Right renal pelvis (tissue), 4 donors: ENCODE measurements around the gene SLX4IP. TPM values are rescaled to one million over a fixed set of nuclear protein-coding genes. Genes with fewer than 3 reads are reported as not detected.
"Not testable (repeated sequence)": the region's sequence is repeated elsewhere in the genome, so short reads cannot be mapped to it uniquely, and the experiment has no call there.

Experiments used
- DNase-seq, 4 donors: peaks; one replicate each; pipeline ENCODE4 v3.0.0-alpha.2; 2013; ENCODE audit warnings: low read depth in 4 of 4, low spot score in 3 of 4, missing footprints in 1 of 4
- polyA plus RNA-seq, 4 donors: library from polyadenylated mRNA; unstranded; fragments of 120-200 nt; gene quantifications; one replicate each; pipeline ENCODE4 v1.2.1, GENCODE V29; 2013; ENCODE audit not compliant: insufficient read length in 4 of 4

The SLX4IP gene
- polyA plus RNA-seq, 4 donors: 6.8 to 9.5 (median 7.2) TPM

DNA sequence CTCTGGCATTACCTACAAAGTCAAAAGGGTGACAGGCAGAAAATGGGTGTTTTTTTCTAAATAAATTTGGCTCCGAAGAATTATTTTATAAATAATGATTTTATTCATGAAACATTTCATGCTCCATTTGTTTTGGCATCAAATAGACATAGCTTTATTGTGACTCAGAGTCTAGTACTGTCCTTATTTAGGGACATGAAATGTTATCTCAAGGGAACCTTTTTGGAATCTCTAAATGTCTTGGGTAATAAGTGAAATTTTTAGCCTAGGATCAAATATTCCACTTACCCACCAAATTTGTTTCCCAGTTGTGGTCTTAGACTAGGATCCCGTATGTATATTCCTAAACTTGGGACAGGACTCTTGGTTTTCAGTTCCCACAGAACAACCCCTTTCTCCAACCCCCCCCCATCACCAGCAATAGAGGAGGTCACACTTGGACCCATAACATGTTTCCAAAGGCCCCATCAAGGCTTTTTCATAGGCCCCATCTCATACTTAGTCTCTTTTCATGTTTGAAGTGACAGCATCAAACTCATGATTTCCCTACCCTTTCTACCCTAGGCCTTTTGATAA lies 156.9 kb downstream of the SLX4IP start:
- DNase-seq: no peak

GRCh38 chr20:10594296-10594868 lies 159.3 kb downstream of the SLX4IP start:
- DNase-seq: no peak

- no peak for DNase-seq
These were observed 160.2 kb downstream of the SLX4IP start for GRCh38 chr20:10595266-10595665.

DNA sequence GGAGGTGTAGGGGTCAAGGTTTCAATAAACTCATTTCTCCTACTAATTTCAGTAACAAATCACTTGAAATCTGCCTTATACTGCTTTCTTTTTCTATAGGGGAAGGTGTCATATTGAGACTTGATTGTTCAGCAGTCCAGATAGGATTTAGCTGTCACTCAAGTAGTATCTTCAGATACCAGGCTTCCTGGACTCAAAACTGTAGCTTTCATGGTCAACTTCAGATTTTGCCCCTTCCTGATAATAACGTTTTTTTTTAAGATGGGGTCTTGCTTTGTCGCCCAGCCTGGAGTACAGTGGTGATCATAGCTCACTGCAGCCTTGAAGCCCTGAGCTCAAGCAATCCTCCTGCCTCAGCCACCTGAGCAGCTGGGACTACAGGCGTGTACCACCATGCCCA lies 160.9 kb downstream of the SLX4IP start:
- no peak for DNase-seq

DNA sequence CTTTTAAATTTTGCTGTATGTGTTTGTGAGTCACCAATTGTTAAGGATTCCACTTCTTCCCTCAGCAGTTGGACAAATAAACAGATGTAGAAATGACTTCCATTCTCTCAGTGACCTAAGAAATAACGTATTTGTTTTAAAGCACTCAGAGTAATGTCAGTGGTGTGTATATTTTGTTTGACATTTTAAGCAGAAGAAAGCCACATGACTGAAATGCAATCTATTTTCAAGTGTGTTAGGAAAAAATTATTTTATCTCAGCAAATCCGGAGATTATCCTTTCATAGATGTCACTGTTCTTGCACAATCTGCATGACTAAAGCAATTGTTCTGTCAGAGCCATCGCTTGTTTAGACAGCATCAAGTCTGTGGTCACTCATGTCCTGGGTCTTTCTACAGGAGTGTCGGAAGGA lies 161.6 kb downstream of the SLX4IP start:
- DNase-seq: no peak

DNA sequence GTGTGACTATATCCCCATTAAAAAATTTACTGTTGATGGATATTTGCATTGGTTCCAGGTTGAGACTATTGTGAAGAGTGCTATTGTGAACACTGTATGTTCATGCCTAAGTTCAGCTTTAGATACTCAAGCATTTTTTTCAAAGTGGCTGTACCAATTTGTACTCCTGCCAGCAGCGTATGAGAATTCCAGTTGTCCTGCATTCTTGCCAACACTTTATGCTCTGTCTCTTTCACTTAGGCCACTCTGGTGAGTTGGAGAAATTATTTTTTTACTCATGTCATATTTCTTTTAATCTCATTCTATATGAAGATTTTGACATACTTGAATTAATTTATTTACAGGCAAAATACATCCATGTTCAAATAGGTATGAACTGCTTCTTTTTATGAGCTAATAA lies 162.5 kb downstream of the SLX4IP start:
- DNase-seq: no peak

GRCh38 chr20:10602221-10602871 lies 167.2 kb downstream of the SLX4IP start:
- no peak for DNase-seq

GRCh38 chr20:10603378-10603777 lies 168.3 kb downstream of the SLX4IP start:
- DNase-seq: no peak

DNA sequence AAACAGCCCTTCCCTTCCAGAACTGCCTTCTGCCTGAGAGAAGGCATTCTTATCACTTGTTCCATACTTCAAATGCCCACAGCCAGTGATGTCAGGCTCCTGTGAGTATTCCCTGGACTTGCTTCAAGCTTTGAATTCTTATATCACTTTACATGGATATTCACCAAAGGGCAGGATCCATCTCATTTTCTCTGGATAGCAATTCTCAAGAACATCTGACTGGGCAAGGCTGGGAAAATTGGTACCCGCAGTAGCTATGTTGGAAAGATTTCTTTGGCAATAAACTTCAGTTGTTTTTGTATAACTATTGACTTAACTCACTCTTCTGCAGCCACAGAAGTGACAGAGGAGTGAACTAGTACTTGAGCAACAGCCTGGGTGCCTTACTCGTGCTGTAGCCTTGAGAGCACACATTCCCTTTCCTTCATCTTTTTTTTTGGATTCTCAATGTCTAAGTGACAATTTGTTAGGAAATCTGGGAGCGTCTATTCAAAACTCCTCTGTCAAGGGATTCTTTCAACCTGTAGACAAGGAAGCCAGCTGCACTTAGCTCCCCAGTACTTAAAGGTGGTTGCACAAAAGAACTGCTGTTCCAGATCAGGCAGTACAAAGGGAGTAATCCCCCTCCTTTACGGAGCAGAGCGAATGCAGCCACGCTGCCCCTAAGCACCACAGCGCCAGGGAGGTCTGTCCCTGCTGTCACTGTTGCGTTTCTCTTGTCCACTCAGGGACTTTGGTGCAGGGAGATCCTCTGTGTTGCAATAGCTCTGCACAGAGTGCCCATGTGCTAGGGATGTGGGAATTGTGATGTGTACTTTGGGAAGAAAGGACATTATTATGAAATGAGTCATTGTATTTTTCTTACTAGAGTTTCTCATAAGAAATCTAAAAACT lies 169.1 kb downstream of the SLX4IP start:
- no peak for DNase-seq

- DNase-seq: no peak
These were observed 169.8 kb downstream of the SLX4IP start for GRCh38 chr20:10604865-10605440.

GRCh38 chr20:10605547-10606195 lies 170.6 kb downstream of the SLX4IP start:
- DNase-seq: no peak

DNA sequence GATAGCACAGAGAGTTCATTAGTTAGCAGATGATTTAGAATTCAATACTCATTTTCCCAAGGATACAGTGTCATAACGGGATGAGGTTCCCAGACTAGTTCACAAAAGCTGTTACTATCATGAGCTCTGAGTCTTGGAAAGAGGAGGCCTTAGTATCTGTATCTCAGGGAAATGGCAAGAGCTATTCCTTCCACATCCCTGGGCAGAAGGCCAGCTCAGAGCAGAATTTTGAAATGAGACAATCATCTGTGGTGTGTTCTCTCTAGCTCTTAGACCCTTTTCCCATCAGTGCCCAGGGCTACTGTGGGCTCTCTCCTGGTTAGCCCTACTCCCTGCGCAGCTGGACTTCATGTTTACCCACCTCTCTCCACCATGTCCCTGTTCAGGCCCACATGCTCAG lies 174.2 kb downstream of the SLX4IP start:
- no peak for DNase-seq

DNA sequence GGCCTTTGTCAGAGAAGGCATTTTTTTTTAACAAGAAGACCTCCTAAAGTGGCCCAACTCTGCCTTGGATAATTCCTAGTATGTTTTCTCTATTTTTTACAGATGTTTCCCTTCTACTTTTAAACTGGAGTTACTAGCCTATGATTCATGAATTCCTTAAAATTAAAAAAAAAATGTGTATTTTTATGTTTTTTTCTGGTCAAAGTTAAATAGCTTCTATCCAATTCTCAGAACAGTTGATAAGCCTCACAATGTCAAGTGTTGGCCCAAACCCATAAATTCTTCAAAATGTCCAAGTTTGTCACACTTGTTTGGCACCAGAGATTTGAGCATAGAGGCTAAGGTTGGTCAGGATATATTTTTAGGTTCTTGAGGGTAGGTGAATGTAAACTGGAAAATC lies 174.7 kb downstream of the SLX4IP start:
- no peak for DNase-seq

DNA sequence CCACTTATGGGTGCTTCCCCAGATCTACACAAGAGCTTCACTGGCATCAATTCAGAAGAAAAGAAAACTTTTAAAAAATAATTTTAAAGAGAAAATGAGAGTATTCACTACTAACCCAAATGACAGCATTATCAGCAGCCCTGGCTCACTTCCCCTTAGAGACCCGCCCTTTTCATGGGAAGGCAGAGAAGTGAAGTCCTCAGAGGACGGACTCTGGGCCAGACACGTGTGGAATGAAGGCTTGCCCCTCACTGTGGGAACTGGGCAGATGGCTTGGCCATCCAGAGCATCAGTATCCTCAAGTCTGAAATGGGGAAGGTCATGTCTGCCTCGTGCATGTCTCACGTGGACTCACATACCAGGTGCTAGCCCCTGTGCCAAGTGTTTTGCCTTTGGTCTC lies 175.1 kb downstream of the SLX4IP start:
- no peak for DNase-seq

DNA sequence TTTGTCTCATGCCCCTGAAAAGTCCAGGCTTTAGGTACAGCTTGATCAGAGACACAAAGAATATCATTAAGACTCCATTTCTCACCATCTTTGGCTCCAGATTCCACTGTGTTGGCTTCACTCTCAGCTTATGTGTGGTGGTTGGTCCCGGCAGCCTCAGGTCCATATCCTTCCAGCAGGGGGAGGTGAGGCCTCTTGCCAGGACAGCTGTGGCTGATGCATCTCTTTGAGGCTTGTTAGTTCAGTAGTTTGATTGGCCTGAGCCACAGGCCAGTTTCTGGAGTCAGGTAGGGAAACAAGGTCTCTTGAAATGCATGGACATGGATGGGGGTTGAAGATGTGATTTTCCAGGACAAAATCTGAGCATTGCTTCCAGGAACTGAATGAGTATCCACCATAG lies 176.3 kb downstream of the SLX4IP start:
- DNase-seq: no peak

DNA sequence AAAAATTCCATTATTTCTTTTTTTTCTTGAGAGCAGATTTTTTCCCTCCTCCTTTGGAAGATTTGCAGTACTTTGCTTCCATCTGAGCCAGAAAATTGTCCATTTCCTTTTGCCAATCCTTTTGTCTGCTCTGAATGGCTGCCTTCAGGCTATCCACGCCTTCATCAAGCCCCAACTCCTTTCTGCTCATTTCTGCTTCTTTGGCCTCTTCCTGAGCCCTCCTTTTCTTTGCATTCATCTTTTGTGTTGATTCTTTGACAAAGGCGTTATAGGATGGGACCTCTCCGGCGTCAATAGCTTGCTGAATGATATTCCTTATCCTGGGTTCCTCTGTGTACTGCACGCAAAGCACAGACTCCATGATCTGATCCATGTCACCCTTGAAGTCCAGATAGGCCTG lies 178.3 kb downstream of the SLX4IP start:
- not testable (repeated sequence) for DNase-seq

DNA sequence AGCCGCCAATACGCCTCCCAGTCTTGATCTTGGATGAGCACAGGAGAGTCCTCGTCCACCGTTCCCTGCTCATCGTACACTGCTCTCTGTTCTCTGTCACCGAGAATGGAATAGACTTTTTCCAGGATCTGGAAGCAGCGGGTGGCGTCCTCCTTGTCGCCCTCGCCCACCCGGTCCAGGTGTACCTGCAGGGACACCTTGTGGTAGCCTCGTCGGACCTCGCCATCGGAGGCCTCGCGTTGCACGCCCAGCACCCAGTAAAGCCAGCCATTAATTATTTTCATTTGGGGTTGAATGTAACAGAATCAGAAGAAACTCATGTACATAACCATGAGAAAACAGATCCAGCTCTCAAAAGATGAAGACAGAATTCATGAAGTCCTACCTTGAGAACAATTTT lies 178.8 kb downstream of the SLX4IP start:
- no peak for DNase-seq

GRCh38 chr20:10616212-10616611 lies 181.1 kb downstream of the SLX4IP start:
- DNase-seq: no peak

GRCh38 chr20:10617549-10618133 lies 182.5 kb downstream of the SLX4IP start:
- not testable (repeated sequence) for DNase-seq

DNA sequence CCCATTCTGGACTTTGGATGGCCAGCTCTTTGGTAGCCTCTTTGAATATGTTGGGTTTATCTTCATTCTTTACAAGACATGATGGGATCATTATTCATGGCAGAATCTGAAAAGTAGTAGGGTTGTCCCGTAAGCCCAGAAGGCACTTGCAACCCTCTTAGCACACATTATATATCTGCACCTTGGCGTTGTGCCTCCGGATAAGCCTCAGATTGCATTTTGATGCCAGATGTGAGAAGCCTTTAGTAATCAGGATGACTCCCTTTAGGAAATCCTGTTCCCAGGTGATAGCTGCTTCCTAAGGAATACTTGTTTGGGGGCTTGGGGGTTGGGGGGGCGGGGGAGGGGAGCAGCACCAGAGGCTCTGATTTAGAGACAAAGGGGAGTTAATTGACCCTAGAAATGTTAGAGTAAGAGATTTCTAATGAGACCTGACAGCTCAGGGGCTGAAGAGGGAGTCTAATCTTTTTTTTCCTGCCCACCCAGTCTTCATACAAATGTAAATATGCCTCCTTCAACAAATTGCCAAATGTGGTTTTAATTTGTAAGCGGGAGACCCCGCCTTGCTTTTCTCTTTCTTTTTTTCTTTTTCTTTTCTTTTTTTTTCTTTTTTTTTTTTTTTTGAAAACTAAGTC lies 183.6 kb downstream of the SLX4IP start:
- no peak for DNase-seq
